ENCODE results near the gene DRD4.

The DRD4 gene

GRCh38 chr11:617912-618682 is 19.0 kb upstream of the DRD4 start:
- no peak overlapping the region for H4K5ac ChIP-seq (ENCODE audit: low read length)
- H4K8ac ChIP-seq (ENCODE audit: low read depth, low read length), result no peak overlapping the region
- DNase-seq, result no peak
- H3K36me3 ChIP-seq (ENCODE audit: control insufficient read depth, insufficient read depth, low read length), result no peaks in the 10 kb centered on the region
- no peak overlapping the region for H3K18ac ChIP-seq (ENCODE audit: low read length)
- no peak overlapping the region for H3K23ac ChIP-seq (ENCODE audit: low read length)
- no peak overlapping the region for H2BK120ac ChIP-seq (ENCODE audit: low read depth, low read length)
- H3K4me3 ChIP-seq (ENCODE audit: low read length), result no peak overlapping the region
- no peak overlapping the region for H3K4me2 ChIP-seq (ENCODE audit: low read length)
- no peak overlapping the region for H2AK5ac ChIP-seq (ENCODE audit: low read length)
- H2BK5ac ChIP-seq (ENCODE audit: low read length), result no peak overlapping the region
- H3K27me3 ChIP-seq (ENCODE audit: insufficient read depth, low read length, poor library complexity), result no peaks in the 10 kb centered on the region
- no CpG with 5 or more reads among the region's 25 CpGs for WGBS (ENCODE audit: extremely low coverage, insufficient coverage, low lambda C conversion rate)
- H3K79me1 ChIP-seq (ENCODE audit: low read length), result peaks cover 2% of the 10 kb centered on the region
- no peak overlapping the region for H2BK15ac ChIP-seq (replicated peaks; ENCODE audit: low read depth)
- no peak overlapping the region for H3K4ac ChIP-seq (ENCODE audit: low read depth, low read length)
- H3K9ac ChIP-seq (ENCODE audit: low read length), result no peak overlapping the region
- H3K4me1 ChIP-seq (ENCODE audit: control insufficient read depth, low read depth, low read length), result no peaks in the 10 kb centered on the region
- no peaks in the 10 kb centered on the region for H3K79me2 ChIP-seq (ENCODE audit: control insufficient read depth, insufficient read depth, low read length)
- H3K27ac ChIP-seq (ENCODE audit: low read depth, low read length), result no peak overlapping the region
- H3K56ac ChIP-seq (ENCODE audit: low read length), result no peak overlapping the region

GRCh38 chr11:618856-619627 is 18.0 kb upstream of the DRD4 start:
- no peak overlapping the region for H3K27ac ChIP-seq (ENCODE audit: low read depth, low read length)
- no peak for DNase-seq
- no peak overlapping the region for H2BK5ac ChIP-seq (ENCODE audit: low read length)
- H3K79me2 ChIP-seq (ENCODE audit: control insufficient read depth, insufficient read depth, low read length), result no peaks in the 10 kb centered on the region
- no peaks in the 10 kb centered on the region for H3K27me3 ChIP-seq (ENCODE audit: insufficient read depth, low read length, poor library complexity)
- no peaks in the 10 kb centered on the region for H3K4me1 ChIP-seq (ENCODE audit: control insufficient read depth, low read depth, low read length)
- no peaks in the 10 kb centered on the region for H3K36me3 ChIP-seq (ENCODE audit: control insufficient read depth, insufficient read depth, low read length)
- H3K4me2 ChIP-seq (ENCODE audit: low read length), result no peak overlapping the region
- WGBS (ENCODE audit: extremely low coverage, insufficient coverage, low lambda C conversion rate), result no CpG with 5 or more reads among the region's 24 CpGs
- no peak overlapping the region for H3K23ac ChIP-seq (ENCODE audit: low read length)
- no peak overlapping the region for H4K5ac ChIP-seq (ENCODE audit: low read length)
- H3K56ac ChIP-seq (ENCODE audit: low read length), result no peak overlapping the region
- no peak overlapping the region for H3K4me3 ChIP-seq (ENCODE audit: low read length)
- H3K9ac ChIP-seq (ENCODE audit: low read length), result no peak overlapping the region
- H4K8ac ChIP-seq (ENCODE audit: low read depth, low read length), result no peak overlapping the region
- H3K4ac ChIP-seq (ENCODE audit: low read depth, low read length), result no peak overlapping the region
- H2AK5ac ChIP-seq (ENCODE audit: low read length), result no peak overlapping the region
- peaks cover under 1% of the 10 kb centered on the region for H3K79me1 ChIP-seq (ENCODE audit: low read length)
- H2BK15ac ChIP-seq (replicated peaks; ENCODE audit: low read depth), result no peak overlapping the region
- no peak overlapping the region for H3K18ac ChIP-seq (ENCODE audit: low read length)
- no peak overlapping the region for H2BK120ac ChIP-seq (ENCODE audit: low read depth, low read length)

DNA sequence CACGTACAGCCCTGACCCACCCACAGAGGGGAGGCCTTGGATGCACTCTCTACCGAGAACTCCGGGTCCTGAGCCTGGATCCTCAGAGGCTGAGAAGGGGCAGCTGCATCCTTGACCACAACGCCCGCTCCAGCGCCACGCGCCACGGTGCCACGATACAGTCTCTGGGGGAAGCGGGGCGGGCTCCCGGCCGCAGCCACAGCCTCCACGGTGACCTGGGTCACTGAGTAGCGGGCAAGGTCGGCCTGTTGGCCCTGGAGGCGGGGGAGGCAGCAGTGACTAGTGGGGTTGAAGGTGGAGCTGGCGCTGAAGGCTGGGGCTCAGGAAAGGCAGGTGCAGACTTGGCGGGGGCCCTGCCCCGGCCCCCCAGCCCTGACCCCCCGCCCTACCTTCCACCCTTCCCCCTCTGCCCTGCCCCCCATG is 17.4 kb upstream of the DRD4 start:
- Histone ChIP-seq H3K27me3 (ENCODE audit: insufficient read depth, low read length, poor library complexity) (no peaks in the 10 kb centered on the region), H3K4me2 (ENCODE audit: low read length) (no peak overlapping the region), H3K4me3 (ENCODE audit: low read length) (no peak overlapping the region), H3K18ac (ENCODE audit: low read length) (no peak overlapping the region), H3K23ac (ENCODE audit: low read length) (no peak overlapping the region), H2BK5ac (ENCODE audit: low read length) (no peak overlapping the region), H3K79me2 (ENCODE audit: control insufficient read depth, insufficient read depth, low read length) (no peaks in the 10 kb centered on the region), H4K8ac (ENCODE audit: low read depth, low read length) (no peak overlapping the region), H2BK15ac (replicated peaks; ENCODE audit: low read depth) (no peak overlapping the region), H3K36me3 (ENCODE audit: control insufficient read depth, insufficient read depth, low read length) (no peaks in the 10 kb centered on the region), H3K79me1 (ENCODE audit: low read length) (no peaks in the 10 kb centered on the region), H3K4ac (ENCODE audit: low read depth, low read length) (no peak overlapping the region), H2AK5ac (ENCODE audit: low read length) (no peak overlapping the region), H3K56ac (ENCODE audit: low read length) (no peak overlapping the region), H3K4me1 (ENCODE audit: control insufficient read depth, low read depth, low read length) (no peaks in the 10 kb centered on the region), H2BK120ac (ENCODE audit: low read depth, low read length) (no peak overlapping the region), H3K27ac (ENCODE audit: low read depth, low read length) (no peak overlapping the region), H4K5ac (ENCODE audit: low read length) (no peak overlapping the region), H3K9ac (ENCODE audit: low read length) (no peak overlapping the region)
- no peak for DNase-seq
- no CpG with 5 or more reads among the region's 22 CpGs for WGBS (ENCODE audit: extremely low coverage, insufficient coverage, low lambda C conversion rate)

DNA sequence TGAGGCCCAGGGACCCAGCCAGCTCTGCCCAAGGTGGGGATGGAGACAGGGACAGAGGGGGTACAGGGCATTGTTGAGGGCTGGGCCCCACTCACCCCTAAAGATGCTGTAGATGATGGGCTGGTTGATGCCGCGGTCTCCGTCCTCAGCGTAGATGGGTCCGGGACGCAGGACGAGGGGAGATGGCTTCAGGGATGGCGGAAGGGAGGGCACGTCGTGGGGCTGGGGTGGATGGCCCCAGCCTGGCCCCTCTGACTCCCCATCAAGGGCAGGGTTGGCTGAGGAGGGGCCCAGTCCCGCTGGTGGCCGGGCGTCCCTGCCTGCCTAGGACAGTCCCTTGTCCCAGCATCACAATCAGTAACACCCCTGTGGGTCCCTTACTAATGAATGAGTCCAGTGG is 16.9 kb upstream of the DRD4 start:
- no peak overlapping the region for H3K9ac ChIP-seq (ENCODE audit: low read length)
- no CpG with 5 or more reads among the region's 13 CpGs for WGBS (ENCODE audit: extremely low coverage, insufficient coverage, low lambda C conversion rate)

DNA sequence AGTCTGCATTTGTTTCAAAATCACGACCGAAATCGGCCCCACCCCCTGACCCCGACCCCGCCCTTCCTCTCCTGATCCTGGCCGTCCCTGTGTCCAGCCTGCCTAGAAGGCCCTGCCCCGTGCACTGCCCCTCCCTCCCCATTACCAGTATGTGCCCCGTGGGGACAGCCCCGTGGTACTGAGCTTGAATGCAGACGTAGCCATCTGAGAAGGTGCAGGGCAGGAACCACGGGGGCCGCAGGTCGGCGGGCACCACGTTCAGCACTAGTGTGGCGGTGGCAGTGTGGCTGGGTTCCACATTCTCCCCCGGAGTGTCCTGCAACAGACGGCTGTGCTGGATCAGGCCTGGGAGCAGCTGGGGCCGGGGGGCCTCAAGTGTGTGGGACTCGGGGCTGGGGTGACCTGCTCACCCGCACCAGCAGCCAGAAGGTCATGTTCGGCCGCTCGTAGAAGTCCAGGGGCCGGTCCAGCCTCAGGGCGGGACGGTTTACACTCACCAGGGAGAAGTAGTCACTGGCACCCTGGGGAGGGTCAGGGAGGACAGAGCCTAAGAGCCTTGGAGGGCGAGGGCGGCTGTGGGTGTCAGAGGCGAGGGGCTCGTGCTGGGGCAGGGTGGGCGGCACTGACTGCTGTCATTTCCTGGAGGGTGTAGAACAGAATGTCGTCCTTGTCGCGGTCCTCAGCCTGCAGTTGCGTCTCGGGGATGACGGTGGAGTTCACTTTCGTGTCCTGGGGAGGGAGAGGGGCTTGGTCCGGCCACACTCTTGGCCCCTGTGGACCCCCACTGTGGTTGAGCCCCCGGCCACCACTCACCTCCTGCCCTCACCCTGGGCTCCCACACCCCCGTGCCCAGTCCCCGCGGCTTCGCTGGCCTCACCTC is 15.9 kb upstream of the DRD4 start:
- Histone ChIP-seq H3K18ac (ENCODE audit: low read length) (no peak overlapping the region), H3K23ac (ENCODE audit: low read length) (no peak overlapping the region), H3K4me1 (ENCODE audit: control insufficient read depth, low read depth, low read length) (no peaks in the 10 kb centered on the region), H2AK5ac (ENCODE audit: low read length) (no peak overlapping the region), H3K79me1 (ENCODE audit: low read length) (no peaks in the 10 kb centered on the region), H3K4ac (ENCODE audit: low read depth, low read length) (no peak overlapping the region), H3K56ac (ENCODE audit: low read length) (no peak overlapping the region), H3K36me3 (ENCODE audit: control insufficient read depth, insufficient read depth, low read length) (no peaks in the 10 kb centered on the region), H3K4me3 (ENCODE audit: low read length) (no peak overlapping the region), H3K79me2 (ENCODE audit: control insufficient read depth, insufficient read depth, low read length) (no peaks in the 10 kb centered on the region), H3K27ac (ENCODE audit: low read depth, low read length) (no peak overlapping the region), H3K9ac (ENCODE audit: low read length) (no peak overlapping the region), H4K8ac (ENCODE audit: low read depth, low read length) (no peak overlapping the region), H3K4me2 (ENCODE audit: low read length) (no peak overlapping the region), H3K27me3 (ENCODE audit: insufficient read depth, low read length, poor library complexity) (no peaks in the 10 kb centered on the region), H2BK5ac (ENCODE audit: low read length) (no peak overlapping the region), H2BK120ac (ENCODE audit: low read depth, low read length) (no peak overlapping the region), H2BK15ac (replicated peaks; ENCODE audit: low read depth) (no peak overlapping the region), H4K5ac (ENCODE audit: low read length) (no peak overlapping the region)
- no CpG with 5 or more reads among the region's 45 CpGs for WGBS (ENCODE audit: extremely low coverage, insufficient coverage, low lambda C conversion rate)
- no peak for DNase-seq

More for the DNA sequence above, 16.9 kb upstream of the DRD4 start:
- Histone ChIP-seq H2BK5ac (ENCODE audit: low read length) (no peak overlapping the region), H2AK5ac (ENCODE audit: low read length) (no peak overlapping the region), H3K4me3 (ENCODE audit: low read length) (no peak overlapping the region), H3K56ac (ENCODE audit: low read length) (no peak overlapping the region), H3K79me1 (ENCODE audit: low read length) (no peaks in the 10 kb centered on the region), H3K27me3 (ENCODE audit: insufficient read depth, low read length, poor library complexity) (no peaks in the 10 kb centered on the region), H2BK15ac (replicated peaks; ENCODE audit: low read depth) (no peak overlapping the region), H3K79me2 (ENCODE audit: control insufficient read depth, insufficient read depth, low read length) (no peaks in the 10 kb centered on the region), H3K23ac (ENCODE audit: low read length) (no peak overlapping the region), H4K5ac (ENCODE audit: low read length) (no peak overlapping the region), H3K4ac (ENCODE audit: low read depth, low read length) (no peak overlapping the region), H3K4me2 (ENCODE audit: low read length) (no peak overlapping the region), H4K8ac (ENCODE audit: low read depth, low read length) (no peak overlapping the region), H3K18ac (ENCODE audit: low read length) (no peak overlapping the region), H2BK120ac (ENCODE audit: low read depth, low read length) (no peak overlapping the region), H3K36me3 (ENCODE audit: control insufficient read depth, insufficient read depth, low read length) (no peaks in the 10 kb centered on the region), H3K27ac (ENCODE audit: low read depth, low read length) (no peak overlapping the region), H3K4me1 (ENCODE audit: control insufficient read depth, low read depth, low read length) (no peaks in the 10 kb centered on the region)
- DNase-seq, result no peak

Data from mesendoderm (in vitro differentiated cells).